Sigmoid colon (tissue), 7 donors: Measurements from ENCODE around the gene FHL2. TPM values are rescaled to one million over a fixed set of nuclear protein-coding genes. Genes with fewer than 3 reads are reported as not detected.

Experiments used
- DNase-seq: peaks from one replicate; pipeline ENCODE4 v3.0.0-alpha.2; 2019
- H3K27ac ChIP-seq, 4 donors: fragments of 200-600 bp; sonication (generic); one replicate each; pipeline ENCODE4 v1.5.1; 2016 to 2019; ENCODE audit warnings: mild to moderate bottlenecking in 1 of 4
- H3K27me3 ChIP-seq, 3 donors: fragments of 200-600 bp; sonication (generic); one replicate each; pipeline ENCODE4 v1.5.1; 2019; ENCODE audit warnings: mild to moderate bottlenecking in 1 of 3
- H3K36me3 ChIP-seq, 4 donors: fragments of 200-600 bp; sonication (generic); one replicate each; pipeline ENCODE4 v1.5.1; 2016 to 2019
- H3K4me1 ChIP-seq, 4 donors: fragments of 200-600 bp; sonication (generic); one replicate each; pipeline ENCODE4 v1.5.1; 2017 to 2019
- H3K4me3 ChIP-seq, 4 donors: fragments of 200-600 bp; sonication (generic); one replicate each; pipeline ENCODE4 v1.5.1; 2017 to 2019; ENCODE audit warnings: mild to moderate bottlenecking in 2 of 4, moderate library complexity in 1 of 4
- H3K9me3 ChIP-seq, 4 donors: fragments of 200-600 bp in 3 of 4; sonication (generic) in 3 of 4; one replicate each; pipeline versions ENCODE4 v1.5.1 to v1.6.1; 2013 to 2019
- CTCF ChIP-seq, 4 experiments: fragments of 450-650 bp in 3 of 4; fragments of 200-600 bp in 1 of 4; IDR thresholded peaks; one replicate each; pipeline ENCODE4 v1.5.1; 2016 to 2019; ENCODE audit warnings: antibody characterized with exemption in 4 of 4, mild to moderate bottlenecking in 3 of 4, moderate library complexity in 2 of 4
- EP300 ChIP-seq, 4 donors: sonication (generic); formaldehyde crosslinking; IDR thresholded peaks; one replicate each; pipeline ENCODE4 v1.6.1; 2017; ENCODE audit warnings: antibody characterized with exemption in 4 of 4
- POLR2A ChIP-seq, 2 donors: fragments of 450-650 bp; IDR thresholded peaks; one replicate each; pipeline ENCODE4 v1.6.1; 2016; ENCODE audit warnings: antibody characterized with exemption in 2 of 2, mild to moderate bottlenecking in 2 of 2, moderate library complexity in 2 of 2
- POLR2AphosphoS5 ChIP-seq, 4 donors: sonication (generic); formaldehyde crosslinking; IDR thresholded peaks; one replicate each; pipeline ENCODE4 v1.6.1; 2017; ENCODE audit warnings: antibody characterized with exemption in 4 of 4
- WGBS, 2 donors: extraction: QIAGEN DNeasy Blood & Tissue Kit; methylation state at CpG; one replicate each; pipeline ENCODE4 v1.1.7; 2013; 5-methylcytosine and 5-hydroxymethylcytosine counted together
- intact Hi-C: fragments of 100-400 bp; cut with DNase I; formaldehyde crosslinking; loops from one replicate; pipeline ENCODE4 v1.15.1; 2023
- polyA plus RNA-seq, 3 donors: library from polyadenylated mRNA; stranded (reverse); fragments of 200-250 nt; gene quantifications; one replicate each; pipeline ENCODE4 v1.2.3, GENCODE V29; 2013
- total RNA-seq, 4 donors: library from RNA; depleted of rRNA; stranded (reverse); fragments of >200 nt; gene quantifications; one replicate each; pipeline ENCODE4 v1.1.0, GENCODE V29; 2016
- donor health status: healthy with polysubstance abuse.
- donor health status: Bipolar disorder and iron deficiency.
- donor health status: healthy.

Gene FHL2
- total and polyA plus RNA-seq, 7 donors, result 62.0 to 210 (median 98.8) TPM

- Histone ChIP-seq H3K36me3 (no peaks in the 10 kb centered on the region), H3K27ac (no peak overlapping the region), H3K9me3 (no peaks in the 10 kb centered on the region), H3K4me3 (no peak overlapping the region), H3K4me1 (peaks cover 0 to 6% (median 0%) of the 10 kb centered on the region in 4 donors), H3K27me3 (no peaks in the 10 kb centered on the region)
- WGBS, 2 donors, result 76 to 86% methylated on average over 3 of the region's 3 CpGs
- TF ChIP-seq POLR2A (IDR thresholded peaks at IDR 0.05) (no peak), EP300 (IDR thresholded peaks at IDR 0.05) (no peak), POLR2AphosphoS5 (IDR thresholded peaks at IDR 0.05) (no peak), CTCF (IDR thresholded peaks at IDR 0.05) (no peak)
- intact Hi-C loops, result no loop called here
- DNase-seq, result no peak
Measured at GRCh38 chr2:105315314-105315713, 83.5 kb downstream of the FHL2 start.

- Histone ChIP-seq H3K4me3 (no peak overlapping the region), H3K27me3 (no peaks in the 10 kb centered on the region), H3K36me3 (no peaks in the 10 kb centered on the region), H3K27ac (no peak overlapping the region), H3K9me3 (no peaks in the 10 kb centered on the region), H3K4me1 (peaks cover 0 to 5% (median 0%) of the 10 kb centered on the region in 4 donors)
- intact Hi-C loops, result no loop called here
- DNase-seq, result no peak
- no peak for TF ChIP-seq POLR2AphosphoS5 (IDR thresholded peaks at IDR 0.05)
- TF ChIP-seq CTCF (IDR thresholded peaks at IDR 0.05), result no peak
- no peak for TF ChIP-seq POLR2A (IDR thresholded peaks at IDR 0.05)
- no peak for TF ChIP-seq EP300 (IDR thresholded peaks at IDR 0.05)
Measured at GRCh38 chr2:105313877-105314276, 85.0 kb downstream of the FHL2 start.

Other genes starting within 250 kb of the FHL2 start
- gene GPR45, start 157.3 kb downstream of the FHL2 start, total RNA-seq, result not detected
- gene GPR45, start 157.3 kb downstream of the FHL2 start, polyA plus RNA-seq, result not detected
- gene TGFBRAP1, start 69.3 kb downstream of the FHL2 start, total RNA-seq, result 10 to 100 TPM; 17.4 to 24.6 (median 20.8) TPM
- 1 to 10 TPM; 4.8 to 9.0 (median 5.5) TPM for gene TGFBRAP1, start 69.3 kb downstream of the FHL2 start, polyA plus RNA-seq
- 10 to 100 TPM; 15.7 to 22.5 (median 16.0) TPM for gene C2orf49, start 61.5 kb downstream of the FHL2 start, total RNA-seq
- 10 to 100 TPM in 1 of 3 donors, 1 to 10 TPM in 2; 8.3 to 10.9 (median 8.4) TPM for gene C2orf49, start 61.5 kb downstream of the FHL2 start, polyA plus RNA-seq